Measurements from ENCODE around the gene M1AP. TPM values are rescaled to one million over a fixed set of nuclear protein-coding genes. Genes with fewer than 3 reads are reported as not detected.

M1AP gene
- total RNA-seq, 1 donor from 2014 or later = 0.74 TPM

DNA sequence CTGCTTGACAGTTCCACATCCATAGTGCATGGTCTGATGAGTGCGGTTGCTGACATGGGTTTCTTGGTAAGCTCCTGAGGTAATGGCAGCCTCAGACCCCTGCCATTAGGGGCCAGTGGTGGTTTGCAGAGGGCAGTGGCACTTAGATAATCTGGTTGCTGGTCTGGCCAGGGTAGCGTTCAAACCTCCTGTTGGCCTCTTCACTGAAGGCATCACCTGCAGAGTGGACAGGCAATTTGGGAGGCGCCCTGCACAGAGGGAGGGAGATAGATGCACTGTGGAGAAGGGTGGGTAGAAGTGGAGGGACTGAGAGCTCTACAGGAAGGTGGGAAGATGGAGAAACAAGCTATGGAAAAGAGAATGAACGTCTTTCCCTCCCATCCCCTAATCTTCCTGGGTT, 114.7 kb downstream of the M1AP start:
- TF ChIP-seq CTCF (IDR thresholded peaks at IDR 0.05; ENCODE audit: unreplicated experiment) = no peak
- DNase-seq (ENCODE audit: low spot score) = no peak
- H3K36me3 Mint-ChIP-seq (ENCODE audit: low read depth, unreplicated experiment) = peaks cover 16% of the 10 kb centered on the region
- H3K4me3 Mint-ChIP-seq (ENCODE audit: unreplicated experiment) = peak overlapping the region; percentile 17
- no peak overlapping the region for H3K27ac Mint-ChIP-seq (ENCODE audit: unreplicated experiment)
- peaks cover 12% of the 10 kb centered on the region for H3K4me1 Mint-ChIP-seq (ENCODE audit: unreplicated experiment)
- H3K9me3 Mint-ChIP-seq (ENCODE audit: unreplicated experiment) = no peaks in the 10 kb centered on the region
- peaks cover 7% of the 10 kb centered on the region for H3K27me3 Mint-ChIP-seq (ENCODE audit: unreplicated experiment)

- DNase-seq (ENCODE audit: low spot score) = no peak
- H3K27me3 Mint-ChIP-seq (ENCODE audit: unreplicated experiment) = peaks cover 12% of the 10 kb centered on the region
- peaks cover 18% of the 10 kb centered on the region for H3K4me1 Mint-ChIP-seq (ENCODE audit: unreplicated experiment)
- H3K27ac Mint-ChIP-seq (ENCODE audit: unreplicated experiment) = peak overlapping the region; percentile 2
- H3K9me3 Mint-ChIP-seq (ENCODE audit: unreplicated experiment) = no peaks in the 10 kb centered on the region
- no peak for TF ChIP-seq CTCF (IDR thresholded peaks at IDR 0.05; ENCODE audit: unreplicated experiment)
- peaks cover 28% of the 10 kb centered on the region for H3K36me3 Mint-ChIP-seq (ENCODE audit: low read depth, unreplicated experiment)
- no peak overlapping the region for H3K4me3 Mint-ChIP-seq (ENCODE audit: unreplicated experiment)
Observed at GRCh38 chr2:74532222-74532621, 115.9 kb downstream of the M1AP start.

GRCh38 chr2:74531666-74532065, 116.5 kb downstream of the M1AP start:
- Mint-ChIP-seq H3K4me3 (ENCODE audit: unreplicated experiment) (peak overlapping the region; percentile 62), H3K27ac (ENCODE audit: unreplicated experiment) (peak overlapping the region; percentile 25), H3K27me3 (ENCODE audit: unreplicated experiment) (peaks cover 12% of the 10 kb centered on the region), H3K9me3 (ENCODE audit: unreplicated experiment) (no peaks in the 10 kb centered on the region), H3K36me3 (ENCODE audit: low read depth, unreplicated experiment) (peaks cover 33% of the 10 kb centered on the region), H3K4me1 (ENCODE audit: unreplicated experiment) (peaks cover 18% of the 10 kb centered on the region)
- no peak for TF ChIP-seq CTCF (IDR thresholded peaks at IDR 0.05; ENCODE audit: unreplicated experiment)
- no peak for DNase-seq (ENCODE audit: low spot score)

DNA sequence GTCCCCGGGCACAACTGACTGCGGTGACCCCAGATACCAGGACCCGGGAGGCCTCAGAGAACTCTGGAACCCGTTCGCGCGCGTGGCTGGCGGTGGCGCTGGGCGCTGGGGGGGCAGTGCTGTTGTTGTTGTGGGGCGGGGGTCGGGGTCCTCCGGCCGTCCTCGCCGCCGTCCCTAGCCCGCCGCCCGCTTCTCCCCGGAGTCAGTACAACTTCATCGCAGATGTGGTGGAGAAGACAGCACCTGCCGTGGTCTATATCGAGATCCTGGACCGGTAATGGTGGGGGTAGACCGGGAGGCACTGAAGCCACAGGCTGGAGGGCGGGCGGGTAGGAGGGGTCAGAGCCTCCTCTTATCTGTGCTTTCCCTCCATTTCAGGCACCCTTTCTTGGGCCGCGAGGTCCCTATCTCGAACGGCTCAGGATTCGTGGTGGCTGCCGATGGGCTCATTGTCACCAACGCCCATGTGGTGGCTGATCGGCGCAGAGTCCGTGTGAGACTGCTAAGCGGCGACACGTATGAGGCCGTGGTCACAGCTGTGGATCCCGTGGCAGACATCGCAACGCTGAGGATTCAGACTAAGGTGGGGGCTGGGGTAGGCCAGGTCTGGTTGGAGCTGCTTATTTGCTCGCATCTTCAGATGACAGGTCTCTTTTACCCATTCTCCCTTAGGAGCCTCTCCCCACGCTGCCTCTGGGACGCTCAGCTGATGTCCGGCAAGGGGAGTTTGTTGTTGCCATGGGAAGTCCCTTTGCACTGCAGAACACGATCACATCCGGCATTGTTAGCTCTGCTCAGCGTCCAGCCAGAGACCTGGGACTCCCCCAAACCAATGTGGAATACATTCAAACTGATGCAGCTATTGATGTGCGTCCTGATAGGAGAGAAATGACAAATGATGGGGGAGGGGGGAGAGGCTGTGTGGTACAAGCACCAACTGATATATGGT, 117.6 kb downstream of the M1AP start:
- Mint-ChIP-seq H3K27ac (ENCODE audit: unreplicated experiment) (peak overlapping the region; percentile 48), H3K27me3 (ENCODE audit: unreplicated experiment) (peaks cover 12% of the 10 kb centered on the region), H3K4me3 (ENCODE audit: unreplicated experiment) (peak overlapping the region; percentile 87), H3K4me1 (ENCODE audit: unreplicated experiment) (peaks cover 26% of the 10 kb centered on the region), H3K36me3 (ENCODE audit: low read depth, unreplicated experiment) (peaks cover 39% of the 10 kb centered on the region), H3K9me3 (ENCODE audit: unreplicated experiment) (no peaks in the 10 kb centered on the region)
- no peak for TF ChIP-seq CTCF (IDR thresholded peaks at IDR 0.05; ENCODE audit: unreplicated experiment)
- peak; percentile 29 for DNase-seq (ENCODE audit: low spot score)

Measured in endothelial cell (in vitro differentiated cells).